Mucosa of descending colon (tissue), 3 donors: Measurements from ENCODE around the gene CETP. TPM values are rescaled to one million over a fixed set of nuclear protein-coding genes. Genes with fewer than 3 reads are reported as not detected.
"Not testable (repeated sequence)": the region's sequence is repeated elsewhere in the genome, so short reads cannot be mapped to it uniquely, and the experiment has no call there.

Experiments
- ATAC-seq: fragments of 200-7000 bp; cut with Tn5 transposase; one replicate; pipeline ENCODE4 v1.9.1; 2020; ENCODE audit warnings: mild to moderate bottlenecking, moderate library complexity
- DNase-seq, 3 donors: peaks; one replicate each; pipeline ENCODE4 v3.0.0-alpha.2; 2020
- H3K36me3 ChIP-seq: fragments of 200-600 bp; one replicate; pipeline ENCODE4 v1.8.0; 2021; ENCODE audit warnings: low read depth, mild to moderate bottlenecking
- H3K4me1 ChIP-seq: fragments of 200-600 bp; one replicate; pipeline ENCODE4 v1.8.0; 2021; ENCODE audit warnings: low read depth, mild to moderate bottlenecking
- H3K4me3 ChIP-seq: fragments of 200-600 bp; one replicate; pipeline ENCODE4 v1.8.0; 2021; ENCODE audit warnings: mild to moderate bottlenecking
- H3K9me3 ChIP-seq: fragments of 200-600 bp; one replicate; pipeline ENCODE4 v1.8.0; 2021; ENCODE audit warnings: mild to moderate bottlenecking
- intact Hi-C, 2 donors: fragments of 100-400 bp; cut with DNase I in 1 of 2; cut with micrococcal nuclease in 1 of 2; formaldehyde crosslinking; loops; one replicate each; pipeline versions ENCODE4 v1.11.0 to v1.11.1; 2022; cut with DNase I, micrococcal nuclease
- total RNA-seq, 3 donors: library from RNA; stranded (reverse); fragmentation: NEBNext Ultra II Directional in 2 of 3; extraction: Animal tissue kit (Norgen Biotek cat#: 25700) in 2 of 3; gene quantifications; one replicate each; pipeline versions ENCODE4 v1.2.1 to v1.2.4, GENCODE V29; 2021 to 2023
- TF ChIP-seq, protein P1 (sequence below): fragments of 200-600 bp; IDR thresholded peaks from one replicate; pipeline ENCODE4 v1.8.0; 2022; ENCODE audit warnings: antibody characterized with exemption, mild to moderate bottlenecking
- donor health status: DM: no; HTN: no; CAD: no; lungs with moderate emphysema.
- donor health status: DM: no; HTN: no; CAD: no.
- donor health status: DM: no; HTN: yes; CAD: no.

CETP gene
- total RNA-seq, 3 donors from 2014 or later: 0.22 to 0.35 TPM; not detected in 1

DNA sequence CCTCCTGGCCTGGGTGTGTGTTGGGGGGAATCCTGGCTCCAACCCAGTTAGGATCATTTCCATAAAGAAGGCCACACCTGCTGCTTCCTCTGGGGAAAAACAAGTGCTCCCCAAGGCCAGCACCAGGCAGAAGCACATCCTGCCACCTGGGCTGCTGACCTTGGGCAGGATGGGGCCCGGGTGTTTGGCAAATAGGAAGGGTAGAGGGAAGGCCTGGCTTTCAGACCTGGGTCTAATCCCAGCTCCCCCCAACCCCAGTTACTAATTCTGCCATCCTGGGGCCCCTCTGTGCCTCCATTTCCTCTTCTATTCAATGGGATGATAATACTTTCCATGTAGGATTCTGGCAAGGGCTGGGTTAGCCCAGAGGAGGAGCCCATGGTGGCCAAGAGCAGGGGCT lies 24.6 kb downstream of the CETP start:
- TF ChIP-seq, protein P1, sequence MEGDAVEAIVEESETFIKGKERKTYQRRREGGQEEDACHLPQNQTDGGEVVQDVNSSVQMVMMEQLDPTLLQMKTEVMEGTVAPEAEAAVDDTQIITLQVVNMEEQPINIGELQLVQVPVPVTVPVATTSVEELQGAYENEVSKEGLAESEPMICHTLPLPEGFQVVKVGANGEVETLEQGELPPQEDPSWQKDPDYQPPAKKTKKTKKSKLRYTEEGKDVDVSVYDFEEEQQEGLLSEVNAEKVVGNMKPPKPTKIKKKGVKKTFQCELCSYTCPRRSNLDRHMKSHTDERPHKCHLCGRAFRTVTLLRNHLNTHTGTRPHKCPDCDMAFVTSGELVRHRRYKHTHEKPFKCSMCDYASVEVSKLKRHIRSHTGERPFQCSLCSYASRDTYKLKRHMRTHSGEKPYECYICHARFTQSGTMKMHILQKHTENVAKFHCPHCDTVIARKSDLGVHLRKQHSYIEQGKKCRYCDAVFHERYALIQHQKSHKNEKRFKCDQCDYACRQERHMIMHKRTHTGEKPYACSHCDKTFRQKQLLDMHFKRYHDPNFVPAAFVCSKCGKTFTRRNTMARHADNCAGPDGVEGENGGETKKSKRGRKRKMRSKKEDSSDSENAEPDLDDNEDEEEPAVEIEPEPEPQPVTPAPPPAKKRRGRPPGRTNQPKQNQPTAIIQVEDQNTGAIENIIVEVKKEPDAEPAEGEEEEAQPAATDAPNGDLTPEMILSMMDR: no peak
- no peak overlapping the region for H3K4me3 ChIP-seq
- H3K9me3 ChIP-seq: no peaks in the 10 kb centered on the region
- intact Hi-C loops: no loop called here
- no peaks in the 10 kb centered on the region for H3K36me3 ChIP-seq
- DNase-seq (no peak), ATAC-seq (no peak)
- peaks cover 39% of the 10 kb centered on the region for H3K4me1 ChIP-seq

GRCh38 chr16:56986908-56987307 lies 25.2 kb downstream of the CETP start:
- H3K9me3 ChIP-seq, DNase-seq, ATAC-seq, H3K4me3 ChIP-seq, intact Hi-C loops, H3K36me3 ChIP-seq: not testable (repeated sequence)
- peaks cover 41% of the 10 kb centered on the region for H3K4me1 ChIP-seq

GRCh38 chr16:56987692-56988091 lies 25.9 kb downstream of the CETP start:
- TF ChIP-seq, protein P1: no peak
- Histone ChIP-seq H3K36me3 (no peaks in the 10 kb centered on the region), H3K4me3 (no peak overlapping the region), H3K9me3 (no peaks in the 10 kb centered on the region), H3K4me1 (peaks cover 46% of the 10 kb centered on the region)
- intact Hi-C loops: no loop called here
- ATAC-seq (no peak), DNase-seq (no peak)

DNA sequence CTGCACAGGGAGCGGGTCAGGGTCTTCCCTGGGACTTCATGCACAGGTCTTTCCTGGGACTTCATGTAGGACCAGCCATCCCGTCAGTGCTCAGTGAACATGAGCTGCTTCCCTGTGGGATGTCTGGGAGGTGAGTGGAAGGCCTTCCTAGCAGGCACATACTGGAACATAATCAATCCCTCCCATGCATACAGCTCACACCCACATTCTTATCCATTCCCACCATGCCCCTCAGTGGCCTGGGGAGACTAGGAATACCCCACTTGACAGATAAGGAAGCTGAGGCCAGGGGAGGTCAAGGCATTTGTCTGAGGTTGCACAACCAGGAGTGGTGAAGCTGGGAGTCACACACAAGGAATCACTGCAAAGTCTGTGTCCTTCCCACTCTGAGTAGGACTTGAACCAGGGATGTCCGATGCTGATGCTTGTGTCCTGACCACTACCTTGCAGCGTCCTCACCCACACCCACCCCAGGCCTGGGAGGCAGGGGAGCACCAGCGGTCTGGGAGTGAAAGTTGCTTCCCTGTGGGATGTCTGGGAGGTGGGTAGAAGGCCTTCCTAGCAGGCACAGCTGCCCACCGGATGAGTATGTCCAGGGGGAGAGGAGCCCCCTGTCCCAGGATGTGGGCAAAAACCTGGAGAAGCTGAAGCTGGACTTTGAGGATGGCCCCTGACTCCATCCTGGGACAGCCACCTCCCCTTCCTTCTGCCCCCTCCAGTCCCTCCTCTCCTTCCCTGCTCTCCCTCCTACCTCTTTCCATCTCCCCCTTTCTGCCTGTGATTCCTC lies 26.6 kb downstream of the CETP start:
- TF ChIP-seq, protein P1: no peak
- Histone ChIP-seq H3K9me3 (no peaks in the 10 kb centered on the region), H3K4me1 (peaks cover 42% of the 10 kb centered on the region), H3K4me3 (no peak overlapping the region), H3K36me3 (no peaks in the 10 kb centered on the region)
- ATAC-seq (no peak), DNase-seq (no peak)
- intact Hi-C loops: no loop called here

DNA sequence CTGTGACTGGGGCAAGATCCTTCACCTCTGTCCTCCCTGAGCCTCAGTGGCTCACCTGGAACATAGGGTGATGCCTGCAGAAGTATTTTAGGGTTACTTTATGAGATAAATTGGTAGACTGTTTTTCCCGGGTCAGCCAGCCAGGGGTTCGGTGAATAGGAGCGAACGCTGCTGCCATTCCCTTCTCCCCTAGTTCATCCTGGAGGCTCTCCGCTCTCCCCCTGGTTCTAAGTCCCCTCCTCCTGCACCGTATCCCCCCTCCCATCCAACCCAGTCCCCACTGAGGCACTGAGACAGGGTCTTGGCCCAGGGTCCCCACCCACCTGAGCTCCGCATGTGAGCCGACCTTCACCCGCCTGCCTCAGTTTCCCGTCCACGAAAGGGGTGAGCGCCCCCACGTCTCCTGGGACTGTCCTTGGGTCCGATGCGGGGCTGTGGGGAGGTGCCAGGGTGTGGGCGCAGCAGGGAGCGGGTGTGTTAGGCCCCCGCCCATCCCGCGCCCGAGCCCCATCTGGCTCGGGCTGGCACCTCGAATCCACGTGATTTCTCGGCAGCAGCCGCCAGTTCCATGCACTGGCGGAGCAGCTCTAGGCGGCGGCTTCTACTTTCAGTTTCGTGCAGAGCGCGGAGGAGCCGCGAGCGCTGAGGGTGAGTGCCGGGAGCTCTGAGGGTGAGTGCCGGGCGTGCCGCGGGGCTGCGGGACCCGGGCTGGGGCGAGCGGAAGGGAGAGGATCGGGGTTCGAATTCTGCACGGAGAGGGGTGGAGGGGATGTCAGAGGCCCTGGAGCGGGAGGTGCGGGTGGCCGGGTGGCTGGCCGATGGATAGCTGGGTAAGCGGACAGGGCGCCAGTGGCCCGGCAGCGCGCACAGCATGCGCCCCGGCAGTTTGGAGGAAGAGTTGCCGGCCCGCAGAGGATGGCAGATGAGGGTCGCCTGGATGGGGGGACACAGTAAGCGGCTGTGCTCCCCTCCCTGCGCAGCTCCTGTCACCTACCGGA lies 27.5 kb downstream of the CETP start, which contains the start of gene NLRC5:
TSS of gene NLRC5 (plus strand) at position 610 of the 998 bp plus-strand sequence. CDS start 31,156 bp downstream, outside the sequence.
- peaks cover 36% of the 10 kb centered on the region for H3K4me1 ChIP-seq
- intact Hi-C loops: no loop called here
- peak; percentile 95 to 96 (median 95) for DNase-seq
- ATAC-seq: peak; percentile 79
- H3K9me3 ChIP-seq: no peaks in the 10 kb centered on the region
- TF ChIP-seq, protein P1: no peak
- H3K4me3 ChIP-seq: peak within 1 kb of the TSS; percentile 65
- no peaks in the 10 kb centered on the region for H3K36me3 ChIP-seq
